Liver (tissue), 9 donors: ENCODE data around the gene MKS1. TPM values are rescaled to one million over a fixed set of nuclear protein-coding genes. Genes with fewer than 3 reads are reported as not detected.

Source experiments
- DNase-seq: peaks from one replicate; pipeline ENCODE4 v3.0.0-alpha.2; 2017; ENCODE audit warnings: low spot score
- H3K27ac ChIP-seq, 2 donors: one replicate each; pipeline ENCODE4 v1.7.0; 2013; ENCODE audit warnings: inconsistent platforms in 2 of 2, low read length in 2 of 2, control low read depth in 1 of 2, low read depth in 1 of 2, mild to moderate bottlenecking in 1 of 2
- H3K27me3 ChIP-seq, 4 donors: one replicate each; pipeline versions ENCODE4 v1.6.1 to v1.7.0; 2013; ENCODE audit warnings: low read length in 3 of 4, inconsistent platforms in 1 of 4, mild to moderate bottlenecking in 1 of 4, moderate library complexity in 1 of 4; ENCODE audit not compliant: control insufficient read depth in 4 of 4, insufficient read depth in 4 of 4
- H3K36me3 ChIP-seq, 4 donors: one replicate each; pipeline versions ENCODE4 v1.6.1 to v1.7.0; 2013; ENCODE audit warnings: low read length in 3 of 4, mild to moderate bottlenecking in 3 of 4, low read depth in 1 of 4, moderate library complexity in 1 of 4; ENCODE audit not compliant: control insufficient read depth in 4 of 4, insufficient read depth in 3 of 4
- H3K4me1 ChIP-seq, 4 donors: one replicate each; pipeline versions ENCODE4 v1.6.1 to v1.7.0; 2013; ENCODE audit warnings: low read length in 3 of 4, mild to moderate bottlenecking in 3 of 4, moderate library complexity in 1 of 4; ENCODE audit not compliant: control insufficient read depth in 4 of 4, insufficient read depth in 4 of 4
- H3K4me3 ChIP-seq, 3 donors: one replicate each; pipeline versions ENCODE4 v1.6.1 to v1.7.0; 2013; ENCODE audit warnings: low read length in 3 of 3, control low read depth in 1 of 3, low read depth in 1 of 3, mild to moderate bottlenecking in 1 of 3
- H3K9ac ChIP-seq, 2 donors: one replicate each; pipeline ENCODE4 v1.7.0; 2013; ENCODE audit warnings: low read length in 2 of 2, mild to moderate bottlenecking in 2 of 2, moderate library complexity in 2 of 2, control low read depth in 1 of 2, low read depth in 1 of 2
- H3K9me3 ChIP-seq, 4 donors: one replicate each; pipeline versions ENCODE4 v1.6.1 to v1.7.0; 2013; ENCODE audit warnings: low read length in 3 of 4; ENCODE audit not compliant: control insufficient read depth in 4 of 4
- ATF3 ChIP-seq: IDR thresholded peaks from 2 replicates; pipeline ENCODE4 v1.6.1; 2016; ENCODE audit warnings: antibody characterized with exemption
- CTCF ChIP-seq: fragments of 150-350 bp; IDR thresholded peaks from 2 replicates; pipeline ENCODE4 v1.5.1; 2017; ENCODE audit warnings: improper control_type of control experiment, low read depth, low read length; ENCODE audit not compliant: missing input control
- EGR1 ChIP-seq, 2 donors: IDR thresholded peaks; 2 replicates each; pipeline ENCODE4 v1.6.1; 2016 to 2018; ENCODE audit warnings: antibody characterized with exemption in 2 of 2, low read depth in 2 of 2
- FOXA1 ChIP-seq: IDR thresholded peaks from 2 replicates; pipeline ENCODE4 v1.6.1; 2016; ENCODE audit warnings: antibody characterized with exemption
- FOXA2 ChIP-seq: IDR thresholded peaks from 2 replicates; pipeline ENCODE4 v1.6.1; 2016; ENCODE audit warnings: antibody characterized with exemption
- HNF4A ChIP-seq, 2 donors: conservative IDR thresholded peaks; 2 replicates each; pipeline ENCODE4 v1.6.1; 2016; ENCODE audit warnings: antibody characterized with exemption in 2 of 2, mild to moderate bottlenecking in 2 of 2
- HNF4G ChIP-seq: IDR thresholded peaks from 2 replicates; pipeline ENCODE4 v1.6.1; 2016; ENCODE audit warnings: antibody characterized with exemption
- JUND ChIP-seq, 2 donors: IDR thresholded peaks; 2 replicates each; pipeline ENCODE4 v1.6.1; 2016; ENCODE audit warnings: antibody characterized with exemption in 2 of 2
- MAX ChIP-seq: IDR thresholded peaks from 2 replicates; pipeline ENCODE4 v1.6.1; 2016; ENCODE audit warnings: antibody characterized with exemption
- NR2F2 ChIP-seq: IDR thresholded peaks from 2 replicates; pipeline ENCODE4 v1.6.1; 2016; ENCODE audit warnings: antibody characterized with exemption
- RAD21 ChIP-seq, 2 donors: IDR thresholded peaks; 2 replicates each; pipeline ENCODE4 v1.6.1; 2016; ENCODE audit warnings: antibody characterized with exemption in 2 of 2, mild to moderate bottlenecking in 2 of 2
- REST ChIP-seq: IDR thresholded peaks from 2 replicates; pipeline ENCODE4 v1.6.1; 2016; ENCODE audit warnings: antibody characterized with exemption, mild to moderate bottlenecking
- RXRA ChIP-seq, 2 donors: IDR thresholded peaks; 2 replicates each; pipeline ENCODE4 v1.6.1; 2017 to 2018; ENCODE audit warnings: antibody characterized with exemption in 2 of 2, mild to moderate bottlenecking in 1 of 2
- SP1 ChIP-seq: IDR thresholded peaks from 2 replicates; pipeline ENCODE4 v1.6.1; 2018; ENCODE audit warnings: antibody characterized with exemption, mild to moderate bottlenecking
- TAF1 ChIP-seq: conservative IDR thresholded peaks from 2 replicates; pipeline ENCODE4 v1.6.1; 2016; ENCODE audit warnings: antibody characterized with exemption, mild to moderate bottlenecking
- YY1 ChIP-seq: IDR thresholded peaks from 2 replicates; pipeline ENCODE4 v1.6.1; 2016; ENCODE audit warnings: antibody characterized with exemption, mild to moderate bottlenecking
- WGBS: extraction: QIAGEN DNeasy Blood & Tissue Kit; methylation state at CpG from one replicate; pipeline ENCODE4 v1.1.7; 2013; 5-methylcytosine and 5-hydroxymethylcytosine counted together
- polyA plus RNA-seq, 2 donors: library from polyadenylated mRNA; stranded (reverse) in 1 of 2; unstranded in 1 of 2; fragments of 200-250 nt in 1 of 2; fragments of >200 nt in 1 of 2; fragmentation: Nextera tagmentation in 1 of 2; extraction: Ambion mirVana in 1 of 2; gene quantifications; one replicate each; pipeline versions ENCODE4 v1.2.1 to v1.2.3, GENCODE V29; 2013 to 2015
- total RNA-seq, 2 donors: library from RNA; depleted of rRNA; stranded (reverse); fragments of >200 nt; gene quantifications; one replicate each; pipeline ENCODE4 v1.2.3, GENCODE V29; 2014
- donor health status: healthy.
- donor health status: healthy.
- donor health status: healthy.
- donor health status: healthy.
- donor health status: healthy.

The MKS1 gene
- total and polyA plus RNA-seq, 4 donors, result 4.4 to 7.9 (median 5.1) TPM

GRCh38 chr17:58165981-58166380, 53.1 kb downstream of the MKS1 start:
- no peaks in the 10 kb centered on the region for H3K4me1 ChIP-seq
- H3K36me3 ChIP-seq, result no peaks in the 10 kb centered on the region
- no peak overlapping the region for H3K9ac ChIP-seq
- no peak overlapping the region for H3K4me3 ChIP-seq
- TF ChIP-seq FOXA1 (no peak), TAF1 (no peak), HNF4G (no peak), RXRA (IDR thresholded peaks at IDR 0.05) (no peak), REST (no peak), JUND (IDR thresholded peaks at IDR 0.05) (no peak), SP1 (no peak), EGR1 (IDR thresholded peaks at IDR 0.05; ENCODE audit: low read depth in 2 of 2) (no peak), ATF3 (no peak), RAD21 (IDR thresholded peaks at IDR 0.05) (no peak), YY1 (no peak), NR2F2 (no peak), MAX (no peak), FOXA2 (no peak)
- peaks cover 0 to 4% (median 1%) of the 10 kb centered on the region in 4 donors for H3K27me3 ChIP-seq
- no peak overlapping the region for H3K27ac ChIP-seq
- H3K9me3 ChIP-seq, result peaks cover 0 to 2% (median 0%) of the 10 kb centered on the region in 4 donors
- WGBS, result 11% methylated on average over 2 of the region's 2 CpGs
- DNase-seq, result no peak

- Histone ChIP-seq H3K4me3 (no peak overlapping the region), H3K9ac (no peak overlapping the region), H3K9me3 (peaks cover 0 to 2% (median 0%) of the 10 kb centered on the region in 4 donors), H3K4me1 (peaks cover 0 to 8% (median 2%) of the 10 kb centered on the region in 4 donors), H3K36me3 (no peaks in the 10 kb centered on the region), H3K27me3 (peaks cover 0 to 6% (median 4%) of the 10 kb centered on the region in 4 donors), H3K27ac (no peak overlapping the region)
- DNase-seq, result no peak
- TF ChIP-seq FOXA2, result no peak
- no peak for TF ChIP-seq NR2F2
- TF ChIP-seq HNF4G, result no peak
- no peak for TF ChIP-seq FOXA1
- TF ChIP-seq CTCF, result no peak
- no peak for TF ChIP-seq JUND (IDR thresholded peaks at IDR 0.05)
- TF ChIP-seq YY1, result no peak
- TF ChIP-seq EGR1 (IDR thresholded peaks at IDR 0.05; ENCODE audit: low read depth in 2 of 2), result no peak
- TF ChIP-seq HNF4A (conservative IDR thresholded peaks at IDR 0.05), result no peak
- no peak for TF ChIP-seq ATF3
- no peak for TF ChIP-seq TAF1
- WGBS, result 61% methylated on average over 3 of the region's 3 CpGs
Measured at GRCh38 chr17:58161566-58161965, 57.5 kb downstream of the MKS1 start.
